Measurements from ENCODE around the gene ITFG1. TPM values are rescaled to one million over a fixed set of nuclear protein-coding genes. Genes with fewer than 3 reads are reported as not detected.
A peak's percentile ranks its signal among the peaks of the same experiment; 100 is the strongest.

ITFG1 gene
- total and polyA plus RNA-seq, 2 of the 13 experiments (the other 11 are each of a cell fraction or from before 2014, with no cell fraction given): 74.5 to 150 TPM

GRCh38 chr16:47492036-47492427 lies 31.2 kb upstream of the ITFG1 start:
- ATAC-seq (no peak), FAIRE-seq (no peak), DNase-seq (ENCODE audit: low spot score) (no peak)
- no peaks in the 10 kb centered on the region for H3K36me3 ChIP-seq (replicated peaks in 1 of 2; ENCODE audit: control insufficient read depth in 1 of 2, insufficient read depth in 2 of 2, low read length in 2 of 2)
- ChIA-PET POLR2A (interaction anchor here (3.4 kb wide), 1 partner anchor 31 kb away, joined by 23 read pairs; the partner anchor contains the start of genes ITFG1 and PHKB), CTCF (ENCODE audit: low intra/inter-chr PET ratio, low total read pairs) (no interaction called here)
- peak overlapping the region; percentile 65 for H3K27ac ChIP-seq (ENCODE audit: extremely low read length, insufficient read depth, low read length)
- peak overlapping the region; percentile 68; the same call in 1 of the 2 replicates for H3K4me2 ChIP-seq (ENCODE audit: low read depth, low read length)
- H3K4me3 ChIP-seq (replicated peaks in 1 of 3; ENCODE audit: insufficient read depth in 1 of 3, low read depth in 2 of 3, low read length in 3 of 3): no peak overlapping the region
- H4K20me1 ChIP-seq (ENCODE audit: insufficient read depth, low read length): no peaks in the 10 kb centered on the region
- TF ChIP-seq ZNF816 (CRISPR knock-in tag; IDR thresholded peaks at IDR 0.05; ENCODE audit: borderline replicate concordance): no peak
- TF ChIP-seq FOXP1 (IDR thresholded peaks at IDR 0.05): no peak
- no peak for TF ChIP-seq FOXP1 (CRISPR knock-in tag; IDR thresholded peaks at IDR 0.05)
- no peak for TF ChIP-seq RCOR2 (CRISPR knock-in tag; IDR thresholded peaks at IDR 0.05)
- TF ChIP-seq MAX (IDR thresholded peaks at IDR 0.05): 0 out of 2 replicates have a peak, but pooled peaks have one; percentile 20
- 0 out of 2 replicates have a peak, but pooled peaks have one; percentile 24 for TF ChIP-seq ZFX (CRISPR knock-in tag; IDR thresholded peaks at IDR 0.05; ENCODE audit: low read depth)
- TF ChIP-seq ZBTB46 (CRISPR knock-in tag; IDR thresholded peaks at IDR 0.05; ENCODE audit: borderline replicate concordance): no peak
- peak; percentile 29; the same call in 1 of the 2 replicates for TF ChIP-seq ZNF644 (CRISPR knock-in tag; IDR thresholded peaks at IDR 0.05; ENCODE audit: low read depth)
- WGBS (ENCODE audit: low lambda C conversion rate): 78% methylated on average over 1 of the region's 1 CpG
- H2AFZ ChIP-seq (ENCODE audit: low read length): no peak overlapping the region
- intact Hi-C loops (cut with micrococcal nuclease; ENCODE audit: unreplicated experiment) (loop anchor here (1.0 to 5.0 kb wide), 2 partner anchors 15 to 45 kb away; no protein-coding TSS in a partner anchor), in situ Hi-C loops (cut with HindIII; ENCODE audit: extremely low pct_ligation_motif_present, low pct_unique_long_range_greater_than_20kb) (no loop called here)
- peaks cover 52% of the 10 kb centered on the region for H3K4me1 ChIP-seq (ENCODE audit: insufficient read depth, low read length)
- H3K9ac ChIP-seq (ENCODE audit: insufficient read depth, low read depth, low read length): no peak overlapping the region
- no TSS peak for BruUV-seq (replicated peaks)
- no peaks in the 10 kb centered on the region for H3K27me3 ChIP-seq (ENCODE audit: control insufficient read depth in 1 of 2, insufficient read depth in 2 of 2, low read length in 2 of 2)
- peaks cover 42% of the 10 kb centered on the region for H3K79me2 ChIP-seq (ENCODE audit: insufficient read depth, low read length)
- no peaks in the 10 kb centered on the region for H3K9me3 ChIP-seq (ENCODE audit: low read length)

Measured in HepG2 (cell line).